ENCODE measurements around the gene MRGPRE. TPM values are rescaled to one million over a fixed set of nuclear protein-coding genes. Genes with fewer than 3 reads are reported as not detected.
A peak's percentile ranks its signal among the peaks of the same experiment; 100 is the strongest.

Gene MRGPRE
- total RNA-seq, 1 donor from 2014 or later: not detected

DNA sequence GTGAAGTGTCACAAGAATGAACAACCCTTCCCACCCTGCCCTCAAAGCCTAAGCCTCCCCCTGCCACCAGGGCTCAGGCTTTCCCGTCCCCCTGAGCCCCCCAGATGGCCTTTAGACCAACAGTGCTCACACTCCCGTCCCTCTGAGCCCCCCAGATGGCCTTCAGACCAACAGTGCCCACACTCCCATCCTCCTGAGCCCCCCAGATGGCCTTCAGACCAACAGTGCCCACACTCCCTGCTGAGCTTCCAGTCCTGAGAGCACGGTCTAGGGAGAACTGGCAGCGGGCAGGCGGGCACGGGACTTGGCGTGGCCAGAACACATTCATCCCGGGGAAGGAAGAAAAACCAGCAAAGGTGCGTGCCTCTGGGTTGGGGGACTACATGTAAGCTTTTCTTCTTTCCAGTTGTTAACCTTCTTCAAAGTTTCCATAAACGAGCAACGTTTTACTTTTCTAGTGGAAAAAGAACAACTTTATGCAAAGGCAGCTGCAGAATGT lies 16.1 kb downstream of the MRGPRE start:
- DNase-seq (ENCODE audit: low spot score) (no peak), ATAC-seq (no peak)

DNA sequence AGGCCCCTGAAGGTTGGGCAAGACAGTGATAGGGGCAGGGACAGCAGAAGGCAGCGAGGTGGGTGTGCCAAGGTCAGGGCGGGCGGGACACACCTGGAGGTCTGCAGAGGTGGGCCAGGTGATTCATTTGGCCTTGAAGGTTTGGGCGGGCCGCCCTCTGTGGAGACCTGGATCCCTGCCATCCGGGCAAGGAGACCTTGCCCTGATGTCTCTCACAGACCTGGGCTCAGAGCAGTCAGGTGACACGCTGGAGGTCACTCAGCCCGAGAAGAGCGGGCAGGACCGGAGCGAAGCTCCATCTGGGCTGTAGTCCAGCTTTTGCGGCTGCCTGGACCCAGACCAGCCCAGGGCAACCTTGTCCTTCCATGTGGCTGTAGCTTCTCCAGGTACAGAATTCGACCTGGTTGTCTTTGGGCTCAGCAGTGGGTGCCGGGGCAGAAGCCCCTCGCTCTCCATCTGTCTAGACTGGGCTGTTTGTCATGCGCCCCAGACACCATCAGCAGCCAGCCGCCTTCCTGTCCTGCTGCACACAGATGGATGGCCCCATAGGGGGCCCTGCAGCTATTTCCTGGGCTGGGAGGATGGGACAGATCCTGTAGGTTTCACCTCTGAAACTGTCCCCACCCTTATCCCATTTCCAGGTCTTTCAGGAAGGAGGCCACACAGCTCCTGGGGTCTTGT lies 16.7 kb downstream of the MRGPRE start:
- ATAC-seq (peak; percentile 27), DNase-seq (ENCODE audit: low spot score) (no peak)

DNA sequence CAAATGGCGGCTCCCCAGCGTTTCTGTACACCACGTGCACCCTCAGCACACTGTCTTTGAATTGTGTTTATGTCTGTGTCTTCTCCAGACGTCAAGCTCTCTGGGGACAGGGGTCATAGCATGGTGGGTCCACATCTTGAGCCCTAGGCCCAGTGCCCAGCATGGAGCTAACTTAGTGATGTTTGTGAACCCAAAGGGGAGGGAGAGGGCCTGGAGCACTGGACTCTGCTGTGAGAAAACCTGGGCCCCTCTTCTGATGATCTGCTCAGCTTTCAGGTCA lies 17.9 kb downstream of the MRGPRE start:
- DNase-seq (ENCODE audit: low spot score) (no peak), ATAC-seq (no peak)

DNA sequence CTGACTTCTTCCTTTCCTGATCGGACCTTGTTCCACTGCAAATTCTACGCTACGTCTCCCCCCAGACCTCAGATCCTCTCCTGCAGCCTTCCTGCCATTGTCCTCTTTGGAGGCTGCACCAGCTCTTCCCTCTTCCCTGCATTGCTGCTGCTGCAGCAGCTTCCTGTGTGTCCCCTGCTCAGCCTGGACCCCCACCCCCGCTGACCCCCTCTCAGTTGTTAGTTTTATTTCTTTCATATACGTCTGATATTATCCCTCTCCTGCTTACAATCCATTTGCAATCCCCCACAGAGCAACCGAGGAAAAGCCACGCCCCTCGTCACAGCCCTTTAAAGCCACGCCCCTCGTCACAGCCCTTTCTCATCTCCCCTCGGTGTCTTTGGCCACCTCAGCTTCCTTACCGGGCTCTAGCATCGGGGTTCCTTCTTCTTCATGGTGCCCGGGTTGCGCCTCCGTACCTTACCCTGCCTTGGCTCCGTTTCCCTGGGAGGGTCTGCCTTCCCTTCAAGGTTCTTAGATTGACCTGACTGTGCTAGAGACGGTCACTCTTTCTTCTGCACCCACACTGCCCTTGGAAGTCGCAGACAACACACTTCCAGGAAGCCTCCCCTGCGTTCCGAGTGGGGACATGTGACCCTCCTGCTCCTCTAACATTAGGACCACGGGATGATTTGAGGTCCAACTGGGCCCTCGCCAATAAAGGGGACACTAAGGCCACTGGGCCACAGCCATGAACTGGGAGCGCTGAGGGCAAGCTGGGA lies 18.4 kb downstream of the MRGPRE start:
- ATAC-seq (no peak), DNase-seq (ENCODE audit: low spot score) (no peak)

DNA sequence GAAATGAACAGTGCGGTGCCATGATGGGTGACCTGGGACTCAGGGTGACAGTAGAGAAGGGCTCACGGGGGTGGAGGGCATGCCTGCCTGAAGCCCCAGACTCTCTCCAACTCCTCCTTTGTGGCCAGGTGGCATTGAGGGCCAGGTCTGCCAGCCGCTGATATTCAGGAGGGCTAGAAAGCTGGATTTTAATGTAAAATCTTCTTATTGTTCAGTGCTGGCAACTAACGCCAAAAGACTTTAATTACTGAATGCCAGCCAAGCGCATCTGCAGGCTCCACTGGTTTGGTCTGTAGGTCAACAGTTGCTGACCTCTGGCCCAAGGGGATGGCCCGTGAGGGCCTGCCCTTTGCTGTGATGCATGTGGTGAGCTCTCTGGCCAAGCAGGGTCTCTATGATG lies 23.9 kb downstream of the MRGPRE start:
- ATAC-seq (no peak), DNase-seq (ENCODE audit: low spot score) (no peak)

DNA sequence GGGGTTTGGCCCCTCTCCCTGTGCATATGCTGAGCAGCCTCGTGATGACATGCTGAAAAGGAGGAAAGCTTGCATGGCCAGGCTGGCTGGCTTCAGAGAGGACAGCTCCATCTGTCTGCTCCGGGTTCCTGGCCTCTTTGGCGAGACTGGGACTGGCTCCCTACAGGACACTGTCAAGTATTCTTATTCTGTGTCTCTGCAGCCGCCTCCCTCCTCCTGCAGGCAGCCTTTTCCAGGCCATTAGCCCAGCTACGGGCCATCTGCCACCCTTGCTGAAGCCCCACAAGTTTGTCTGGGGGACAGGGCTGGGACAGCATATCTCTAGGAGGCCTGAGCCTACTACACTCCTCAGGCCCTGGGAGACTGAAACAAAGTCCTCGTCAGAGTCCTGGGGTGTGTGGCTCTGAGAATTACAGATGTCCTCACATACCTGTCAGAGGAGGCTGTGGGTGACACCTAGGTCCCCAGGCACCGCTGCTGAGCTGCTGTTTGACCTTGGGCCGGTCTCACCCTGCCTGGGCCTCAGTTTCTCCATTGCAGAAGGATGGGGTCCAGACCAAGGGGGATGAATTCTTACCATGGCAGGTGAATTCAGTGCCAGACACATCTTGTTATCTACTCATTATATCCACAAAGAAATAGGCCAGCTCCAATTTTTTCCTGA lies 24.6 kb downstream of the MRGPRE start:
- no peak for ATAC-seq
- no peak for DNase-seq (ENCODE audit: low spot score)

DNA sequence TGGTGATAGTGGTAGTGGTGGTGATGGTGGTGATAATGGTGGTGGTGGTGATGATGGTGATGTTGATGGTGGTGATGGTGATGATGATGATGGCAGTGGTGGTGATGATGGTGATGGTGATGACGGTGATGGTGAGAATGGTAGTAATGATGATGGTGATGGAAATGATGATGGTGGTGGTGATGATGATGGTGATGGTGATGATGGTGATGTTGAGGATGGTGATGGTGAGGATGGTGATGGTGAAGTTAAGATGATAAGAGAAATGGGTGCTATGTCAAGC lies 25.4 kb downstream of the MRGPRE start:
- DNase-seq (ENCODE audit: low spot score): no peak
- no peak for ATAC-seq

DNA sequence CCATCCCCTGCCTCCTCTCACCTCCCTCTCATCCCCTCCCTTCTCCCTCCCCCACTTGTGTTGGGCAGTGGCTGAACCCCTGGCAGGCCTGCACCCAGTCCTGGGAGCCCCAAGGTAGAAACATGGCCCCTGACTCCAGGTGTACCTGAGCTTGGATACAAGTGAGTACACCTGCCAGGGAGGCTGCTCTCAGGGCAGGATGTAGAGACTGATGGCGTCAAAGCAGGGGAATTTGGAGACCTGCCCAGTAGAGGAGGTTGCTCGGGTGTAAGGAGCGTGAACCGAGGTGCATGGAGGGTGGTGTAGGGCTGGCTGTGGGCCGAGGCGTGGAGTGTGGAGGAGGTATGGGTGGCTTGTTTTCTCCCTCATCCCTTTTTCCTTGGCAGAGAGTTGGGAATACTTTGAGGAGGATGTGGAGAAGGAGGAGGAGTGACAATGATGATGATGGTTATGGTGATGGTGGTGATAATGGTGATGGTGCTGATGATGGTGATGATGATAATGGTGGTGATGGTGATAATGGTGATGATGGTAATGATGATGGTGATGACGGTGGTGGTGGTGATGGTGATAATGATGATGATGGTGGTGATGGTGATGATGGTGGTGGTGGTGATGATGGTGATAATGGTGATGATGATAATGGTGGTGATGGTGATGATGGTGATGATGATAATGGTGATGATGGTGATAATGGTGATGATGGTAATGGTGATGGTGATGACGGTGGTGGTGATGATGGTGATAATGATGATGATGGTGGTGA lies 25.9 kb downstream of the MRGPRE start:
- DNase-seq (ENCODE audit: low spot score) (no peak), ATAC-seq (no peak)

DNA sequence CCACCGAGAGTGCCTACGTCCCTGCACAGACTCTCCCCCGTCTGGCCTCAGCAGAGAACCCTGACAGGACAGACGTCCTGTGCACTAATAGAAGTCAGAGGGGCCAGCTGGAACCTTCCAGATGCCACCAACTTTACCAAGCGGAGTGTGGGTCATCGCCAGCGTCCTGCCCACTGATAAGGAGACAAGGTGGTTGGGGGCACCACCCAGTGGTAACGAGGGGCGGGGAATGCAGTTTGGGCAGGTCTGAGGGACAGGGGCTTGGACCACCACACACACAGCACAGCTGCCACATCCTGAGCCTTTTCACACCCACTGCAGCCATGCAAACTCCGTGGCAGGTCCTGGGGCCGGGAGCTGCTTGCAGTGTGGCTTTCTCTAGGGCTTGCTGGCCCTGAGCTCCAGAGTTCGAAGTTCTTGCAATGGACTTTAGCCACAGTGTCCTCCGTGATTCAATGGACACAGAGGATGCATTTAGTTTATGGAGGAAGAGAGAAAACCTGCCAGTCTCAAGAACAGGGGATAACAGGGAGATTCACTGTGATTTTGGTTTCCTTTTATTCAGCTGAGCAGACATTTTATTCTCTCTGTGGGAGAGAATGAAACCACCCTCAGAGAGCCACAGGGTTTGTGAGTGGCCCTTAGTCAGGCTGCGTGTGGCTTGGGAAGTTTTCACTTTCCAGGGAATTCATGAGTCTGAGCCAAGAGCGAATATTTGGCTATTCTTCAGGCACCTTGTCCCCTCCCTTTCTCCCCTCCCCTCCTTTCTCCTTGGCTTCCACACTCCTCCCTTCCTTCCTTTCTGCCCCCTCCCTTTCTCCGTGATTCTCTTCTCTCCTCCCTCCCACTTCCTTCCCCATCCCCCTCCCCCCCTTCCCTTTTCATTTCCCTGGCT lies 26.7 kb downstream of the MRGPRE start:
- no peak for DNase-seq (ENCODE audit: low spot score)
- peak; percentile 31 for ATAC-seq

DNA sequence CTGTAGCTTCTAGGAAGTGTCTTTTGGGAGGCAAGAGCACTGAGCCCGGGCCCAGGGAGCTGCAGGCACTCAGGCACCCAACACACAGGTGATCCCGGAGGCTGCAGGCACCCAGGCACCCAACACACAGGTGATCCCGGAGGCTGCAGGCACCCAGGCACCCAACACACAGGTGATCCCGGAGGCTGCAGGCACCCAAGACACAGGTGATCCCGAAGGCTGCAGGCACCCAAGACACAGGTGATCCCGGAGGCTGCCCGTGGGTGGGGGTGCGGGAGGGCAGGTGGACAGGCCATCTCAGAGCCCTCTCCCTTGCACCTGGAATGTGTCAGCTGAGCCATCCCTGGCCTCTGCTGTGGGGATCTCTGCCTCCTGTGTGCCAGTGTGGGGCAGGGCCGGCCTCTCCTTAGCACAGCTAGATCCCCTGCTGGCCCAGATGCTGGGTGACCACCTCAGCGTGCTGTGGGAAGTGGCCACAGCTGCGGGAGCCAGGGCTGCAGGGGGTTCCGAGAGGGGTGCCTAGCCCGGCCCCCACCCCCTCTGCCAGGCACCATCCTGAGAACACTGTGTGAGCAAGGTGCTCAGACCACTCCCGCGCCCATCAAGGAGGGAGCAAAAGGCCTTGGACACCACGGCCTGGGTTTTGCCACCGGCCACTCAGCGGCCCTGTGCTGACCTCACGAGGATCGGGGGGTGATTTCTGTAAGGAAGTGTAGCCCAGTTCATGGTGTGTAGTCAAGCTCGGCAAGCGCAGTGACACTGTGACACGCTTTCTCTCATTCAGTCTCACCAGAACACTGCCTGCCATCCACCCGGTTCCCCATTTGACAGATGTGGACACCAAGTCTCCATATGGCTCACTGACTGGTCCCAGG lies 27.8 kb downstream of the MRGPRE start:
- ATAC-seq (no peak), DNase-seq (ENCODE audit: low spot score) (no peak)

DNA sequence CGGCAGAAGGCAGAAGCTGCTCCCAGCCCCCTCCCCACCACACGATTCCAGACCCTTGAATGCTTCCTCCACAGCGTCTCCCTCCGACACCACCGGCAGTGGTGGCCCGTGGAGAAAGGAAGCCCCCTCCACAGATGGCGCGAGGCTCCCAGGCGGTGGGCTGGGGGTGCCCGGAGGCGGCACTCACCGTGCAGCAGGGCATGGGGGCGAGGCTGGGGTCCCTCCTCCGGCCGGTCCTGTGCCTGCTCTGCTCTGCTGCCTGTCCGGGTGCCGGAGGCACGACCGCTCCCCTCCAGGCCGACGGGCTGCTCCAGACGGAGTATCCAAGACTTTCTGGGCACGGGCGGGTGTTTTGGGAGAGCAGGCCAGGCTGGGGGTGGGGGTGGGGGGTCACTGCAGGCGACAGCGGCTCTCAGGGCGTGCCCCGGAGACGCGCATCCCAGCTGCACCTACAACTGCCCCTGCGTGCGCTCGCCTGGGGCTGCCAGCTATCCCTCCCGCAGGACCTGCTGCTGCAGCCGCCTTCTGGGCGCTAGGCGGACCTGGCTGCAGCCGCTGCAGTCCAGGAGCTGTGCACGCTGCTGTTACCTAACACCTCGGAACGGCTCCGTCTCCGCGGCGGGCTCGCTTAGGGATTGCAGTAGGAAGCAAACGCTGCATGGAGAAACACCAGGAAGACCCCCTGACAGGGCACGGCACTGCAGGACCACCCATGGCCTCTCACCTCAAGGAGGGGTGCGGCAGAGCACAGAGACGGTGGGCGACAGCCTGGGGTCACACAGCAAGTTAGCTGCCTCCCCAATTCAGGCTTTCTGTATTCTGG lies 28.8 kb downstream of the MRGPRE start:
- ATAC-seq (peak; percentile 41), DNase-seq (ENCODE audit: low spot score) (no peak)

DNA sequence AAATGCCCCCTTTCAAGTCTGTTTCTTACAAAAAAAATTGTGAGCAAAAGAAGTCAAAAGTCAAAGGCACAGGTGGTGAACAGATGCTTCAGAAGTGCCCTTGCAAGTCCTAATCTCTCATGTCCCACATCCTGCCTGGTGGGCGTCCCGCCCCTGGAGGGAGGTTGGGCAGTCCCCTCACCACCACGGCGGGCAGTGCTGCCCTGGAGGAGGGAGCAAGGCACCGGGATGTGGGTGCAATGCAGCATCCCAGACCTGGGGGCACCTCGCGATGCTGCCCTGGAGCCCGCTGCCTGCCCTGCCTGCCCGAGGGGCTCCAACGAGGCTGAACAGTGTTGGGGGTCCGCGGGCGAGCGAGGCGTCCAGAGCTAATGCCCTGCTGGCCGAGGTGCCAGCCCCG lies 29.5 kb downstream of the MRGPRE start:
- no peak for DNase-seq (ENCODE audit: low spot score)

DNA sequence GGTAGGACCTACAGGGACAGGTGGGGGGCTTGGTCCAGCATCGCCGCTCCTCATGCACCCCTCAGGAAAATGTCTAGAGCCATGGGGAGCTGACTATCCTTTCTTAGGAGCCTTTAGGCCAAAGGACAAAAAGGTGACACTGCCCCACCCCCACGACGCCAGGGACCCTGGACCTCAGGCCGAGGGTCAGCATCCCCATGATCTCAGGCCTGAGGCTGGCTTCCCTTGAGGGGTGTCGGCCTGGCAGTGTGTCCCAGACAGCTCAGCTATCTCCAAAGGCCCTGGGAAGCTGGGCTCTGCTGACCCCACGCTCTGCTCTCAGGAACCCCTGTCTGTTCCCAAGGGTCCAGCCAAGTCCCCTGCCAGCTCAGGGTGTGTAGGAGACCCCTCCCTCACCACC lies 29.9 kb downstream of the MRGPRE start:
- DNase-seq (ENCODE audit: low spot score) (no peak), ATAC-seq (no peak)

More for the DNA sequence above, 29.5 kb downstream of the MRGPRE start:
- ATAC-seq: no peak

DNA sequence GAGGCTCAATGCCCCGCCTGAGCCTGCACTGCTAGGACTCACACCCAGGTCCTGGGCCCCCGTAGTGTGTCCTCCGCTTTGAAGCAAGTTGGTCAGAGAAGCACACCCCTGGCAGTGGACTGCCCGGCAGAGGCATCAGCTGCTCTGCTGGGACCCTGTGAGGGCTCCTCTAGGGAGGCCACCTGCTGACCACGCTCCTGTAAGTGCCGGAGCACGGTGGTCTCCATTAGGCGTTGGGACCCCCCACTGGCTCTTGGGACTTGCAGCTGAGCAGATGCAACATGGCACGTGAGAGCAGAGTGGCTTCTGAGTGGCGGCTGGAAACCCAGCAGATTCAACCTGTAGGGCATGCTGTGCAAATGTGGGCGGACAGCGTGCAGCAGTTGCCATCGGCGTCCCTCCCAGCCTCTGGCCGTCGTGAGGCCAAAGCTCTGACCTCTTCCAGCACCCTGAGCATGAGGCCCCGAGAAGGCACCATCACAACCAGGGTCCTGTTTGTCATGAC lies 30.5 kb downstream of the MRGPRE start:
- DNase-seq (ENCODE audit: low spot score): no peak

DNA sequence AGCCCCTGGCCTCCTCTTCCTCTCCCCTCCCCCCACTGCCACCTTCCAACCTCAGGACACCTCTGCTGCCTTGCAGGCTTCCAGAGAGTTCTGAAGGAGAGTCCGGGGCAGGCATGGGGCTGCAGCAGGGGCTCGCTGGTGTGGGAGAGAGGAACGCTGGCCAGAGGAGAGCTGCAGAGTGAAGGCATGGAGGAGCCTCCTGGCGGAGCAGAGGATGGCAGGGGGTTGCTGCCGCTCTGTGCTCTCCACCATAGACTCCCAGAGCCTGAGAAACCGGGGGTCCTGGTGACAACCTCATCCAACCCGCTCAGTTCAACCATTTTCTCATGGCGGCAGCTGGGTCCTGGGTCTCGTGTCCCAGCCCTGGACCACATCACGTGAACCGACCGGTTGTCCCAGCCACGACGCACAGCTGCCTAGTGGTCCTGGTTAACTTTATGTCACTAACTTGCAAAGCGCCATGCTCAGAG lies 31.1 kb downstream of the MRGPRE start:
- ATAC-seq (no peak), DNase-seq (ENCODE audit: low spot score) (no peak)

More for the DNA sequence above, 30.5 kb downstream of the MRGPRE start:
- no peak for ATAC-seq

DNA sequence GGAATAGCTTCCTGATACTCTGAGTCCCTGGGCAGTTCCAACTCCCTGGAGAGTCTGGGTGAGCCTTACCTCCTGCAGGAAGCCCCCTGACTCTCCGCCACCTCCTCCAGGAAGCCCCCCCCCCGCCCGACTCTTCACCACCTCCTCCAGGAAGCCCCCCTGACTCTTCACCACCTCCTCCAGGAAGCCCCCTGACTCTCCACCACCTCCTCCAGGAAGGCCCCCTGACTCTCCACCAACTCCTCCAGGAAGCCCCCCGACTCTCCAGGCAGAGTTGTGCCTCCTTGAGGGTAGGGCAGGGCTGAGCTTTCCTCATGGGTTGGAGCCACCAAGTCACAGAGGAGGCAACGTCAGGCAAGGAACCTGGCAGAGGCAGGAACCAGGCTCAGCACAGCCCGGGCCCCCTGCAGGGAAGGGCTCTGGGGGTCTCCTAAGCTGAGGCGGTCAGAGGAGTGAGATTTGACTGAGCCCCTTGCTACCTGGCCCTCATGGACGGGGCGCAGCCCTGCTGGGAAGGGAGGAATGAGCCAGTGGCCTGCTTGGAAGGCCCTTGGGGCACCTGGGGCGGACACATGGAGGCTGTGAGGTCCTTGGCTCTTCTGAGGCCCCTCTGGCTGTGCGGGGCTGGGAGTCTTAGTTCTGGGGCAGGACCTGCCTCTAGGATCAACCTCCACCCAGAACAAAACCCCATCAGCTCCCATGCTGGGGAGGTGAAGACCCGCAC lies 31.7 kb downstream of the MRGPRE start:
- ATAC-seq (no peak), DNase-seq (ENCODE audit: low spot score) (no peak)

DNA sequence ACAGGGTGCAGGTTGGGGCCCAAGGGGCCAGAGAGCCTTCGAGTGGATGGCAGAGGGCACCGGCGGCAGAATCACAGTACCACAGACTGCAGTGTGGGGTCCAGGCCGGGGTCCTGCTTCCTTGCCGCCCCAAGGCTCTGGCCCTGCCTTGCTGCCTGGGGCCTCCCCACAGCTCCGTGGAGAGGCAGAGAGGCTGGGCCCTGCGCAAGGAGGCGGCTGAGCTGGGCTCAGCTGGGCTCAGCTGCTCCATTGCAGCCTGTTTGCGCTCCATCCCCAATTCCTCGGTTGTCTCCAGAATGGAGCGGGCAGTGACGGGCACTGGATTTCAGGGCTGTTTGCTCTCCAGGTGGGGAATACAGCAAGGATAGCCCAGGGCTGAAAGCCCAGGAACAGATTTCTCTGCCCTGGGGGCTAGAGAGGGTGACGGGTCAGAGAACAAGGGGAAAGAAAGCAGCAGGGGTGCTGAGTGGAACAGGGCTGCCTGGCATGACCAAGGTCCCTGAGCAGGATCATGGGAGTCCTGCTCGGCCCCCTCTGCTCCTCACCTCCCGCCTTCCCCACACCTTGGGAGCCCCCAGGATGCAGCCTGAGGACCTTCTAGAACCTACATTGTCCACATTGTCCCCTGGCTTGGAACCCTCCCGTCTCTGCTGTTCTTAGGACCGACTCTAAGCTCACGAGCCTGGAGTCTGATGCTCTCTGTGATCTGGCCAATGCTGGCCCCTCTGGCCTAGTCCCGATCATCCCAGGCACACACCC lies 32.5 kb downstream of the MRGPRE start:
- ATAC-seq (no peak), DNase-seq (ENCODE audit: low spot score) (no peak)
